Stimulated activated CD8-positive, alpha-beta memory T cell treated with anti-CD3 and anti-CD28 coated beads, Interleukin-2, amount 100 ng/mL, for 1 hour (primary cell): ENCODE results near the gene ATP1A2.

Source experiments
- DNase-seq, 2 donors: peaks; one replicate each; pipeline ENCODE4 v3.0.0-alpha.2; 2020; ENCODE audit warnings: low read depth in 2 of 2

Gene ATP1A2

GRCh38 chr1:160115545-160116282, at the start of gene ATP1A2:
TSS of gene ATP1A2 (plus strand) at chr1:160115759. CDS start at chr1:160115862, 103 bp downstream.
- no peak for DNase-seq

- DNase-seq: no peak
Observed at GRCh38 chr1:160066829-160067745, 48.5 kb upstream of the ATP1A2 start.

GRCh38 chr1:160068225-160068624, 47.3 kb upstream of the ATP1A2 start:
- DNase-seq: no peak

GRCh38 chr1:160069460-160070231, 45.9 kb upstream of the ATP1A2 start, which contains the start of gene KCNJ10:
TSS of gene KCNJ10 (minus strand) at chr1:160070160. CDS start at chr1:160042532, 27,628 bp downstream.
- DNase-seq: no peak

GRCh38 chr1:160070243-160071163, 45.1 kb upstream of the ATP1A2 start:
- DNase-seq: peak; percentile 33 to 67

GRCh38 chr1:160071289-160071688, 44.3 kb upstream of the ATP1A2 start:
- no peak for DNase-seq

GRCh38 chr1:160074865-160075264, 40.7 kb upstream of the ATP1A2 start:
- DNase-seq: no peak

GRCh38 chr1:160075836-160076235, 39.7 kb upstream of the ATP1A2 start:
- DNase-seq: no peak

GRCh38 chr1:160076295-160076694, 39.3 kb upstream of the ATP1A2 start:
- no peak for DNase-seq

- DNase-seq: no peak
Observed at GRCh38 chr1:160077486-160077885, 38.1 kb upstream of the ATP1A2 start.

GRCh38 chr1:160078512-160079195, 36.9 kb upstream of the ATP1A2 start:
- DNase-seq: no peak

- DNase-seq: no peak
Observed at GRCh38 chr1:160079448-160079847, 36.1 kb upstream of the ATP1A2 start.

- no peak for DNase-seq
Observed at GRCh38 chr1:160080381-160081100, 35.0 kb upstream of the ATP1A2 start.

- DNase-seq: no peak
Observed at GRCh38 chr1:160081261-160081936, 34.2 kb upstream of the ATP1A2 start, which contains the start of gene KCNJ9. TSS of gene KCNJ9 (plus strand) at chr1:160081538. CDS start at chr1:160084031, 2,493 bp downstream.

GRCh38 chr1:160082487-160082886, 33.1 kb upstream of the ATP1A2 start:
- DNase-seq: no peak

GRCh38 chr1:160082926-160083325, 32.6 kb upstream of the ATP1A2 start:
- no peak for DNase-seq

GRCh38 chr1:160083968-160084770, 31.4 kb upstream of the ATP1A2 start:
- DNase-seq: peak; percentile 42 to 55

GRCh38 chr1:160084771-160085321, 30.7 kb upstream of the ATP1A2 start:
- no peak for DNase-seq
